HEK293T (cell line): ENCODE data around the gene CYP21A2.

ENCODE experiments used
- BHLHE40 ChIP-seq: fragments of 450-650 bp; IDR thresholded peaks from 2 replicates; pipeline ENCODE4 v1.6.1; 2016; ENCODE audit warnings: mild to moderate bottlenecking, moderate library complexity, borderline replicate concordance
- ELF4 ChIP-seq: fragments of 450-650 bp; IDR thresholded peaks from 2 replicates; pipeline ENCODE4 v1.6.1; 2017; ENCODE audit warnings: antibody characterized with exemption
- FOXK2 ChIP-seq: fragments of 450-650 bp; IDR thresholded peaks from 2 replicates; pipeline ENCODE4 v1.6.1; 2016; ENCODE audit warnings: mild to moderate bottlenecking
- FOXM1 ChIP-seq: fragments of 450-650 bp; IDR thresholded peaks from 2 replicates; pipeline ENCODE4 v1.6.1; 2017; ENCODE audit warnings: mild to moderate bottlenecking, borderline replicate concordance
- LEF1 ChIP-seq: fragments of 450-650 bp; IDR thresholded peaks from 2 replicates; pipeline ENCODE4 v1.6.1; 2017; ENCODE audit warnings: mild to moderate bottlenecking, borderline replicate concordance
- NFRKB ChIP-seq: fragments of 450-650 bp; IDR thresholded peaks from 2 replicates; pipeline ENCODE4 v1.6.1; 2016; ENCODE audit warnings: mild to moderate bottlenecking, moderate library complexity
- SP1 ChIP-seq: fragments of 450-650 bp; IDR thresholded peaks from 2 replicates; pipeline ENCODE4 v1.6.1; 2017
- SUZ12 ChIP-seq: fragments of 450-650 bp; IDR thresholded peaks from 2 replicates; pipeline ENCODE4 v1.6.1; 2016; ENCODE audit warnings: mild to moderate bottlenecking
- TARDBP ChIP-seq: fragments of 450-650 bp; IDR thresholded peaks from 2 replicates; pipeline ENCODE4 v1.6.1; 2016
- TF ChIP-seq, protein P1 (sequence below): fragments of 450-650 bp; IDR thresholded peaks from 2 replicates; pipeline ENCODE4 v1.6.1; 2016

DNA sequence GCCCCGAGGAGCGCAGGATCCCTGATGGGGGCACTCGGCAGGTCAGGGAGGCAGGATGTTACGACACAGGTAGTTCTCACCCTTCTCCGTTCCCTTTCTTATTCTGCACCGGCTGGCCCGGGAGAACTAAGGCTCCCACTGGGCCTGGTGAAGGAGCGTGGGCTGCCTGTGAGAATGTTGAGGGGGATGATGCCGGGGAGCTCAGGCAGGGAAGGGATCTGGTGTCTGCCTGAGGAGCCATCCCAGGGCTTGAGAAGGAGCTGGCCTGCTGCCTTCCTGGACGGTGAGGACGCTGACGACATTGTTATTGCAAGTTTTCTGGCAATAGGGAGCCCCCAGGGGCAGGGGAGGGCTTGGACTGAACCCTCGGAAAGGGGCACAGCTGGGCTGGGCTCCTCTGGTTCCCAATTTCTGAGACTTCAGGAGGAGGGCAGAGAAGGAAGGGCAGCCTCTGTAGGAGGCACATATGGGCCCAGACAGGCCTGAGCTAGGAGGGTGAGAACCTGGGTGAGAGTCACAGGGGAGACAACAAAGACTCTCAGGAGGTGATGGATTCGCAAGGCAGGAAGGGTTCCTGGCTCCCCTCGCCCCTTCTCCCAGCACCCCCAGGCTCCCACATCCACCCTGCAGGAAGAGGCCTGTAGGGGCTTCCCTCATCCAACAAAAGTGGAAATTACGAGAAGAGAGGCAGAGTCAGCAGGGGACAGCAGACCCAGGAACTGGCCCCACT lies 32.8 kb downstream of the CYP21A2 start:
- TF ChIP-seq FOXM1 (no peak), SUZ12 (no peak), SP1 (no peak), BHLHE40 (no peak), TARDBP (no peak), FOXK2 (no peak), ELF4 (no peak), LEF1 (no peak), NFRKB (no peak)
- TF ChIP-seq, protein P1, sequence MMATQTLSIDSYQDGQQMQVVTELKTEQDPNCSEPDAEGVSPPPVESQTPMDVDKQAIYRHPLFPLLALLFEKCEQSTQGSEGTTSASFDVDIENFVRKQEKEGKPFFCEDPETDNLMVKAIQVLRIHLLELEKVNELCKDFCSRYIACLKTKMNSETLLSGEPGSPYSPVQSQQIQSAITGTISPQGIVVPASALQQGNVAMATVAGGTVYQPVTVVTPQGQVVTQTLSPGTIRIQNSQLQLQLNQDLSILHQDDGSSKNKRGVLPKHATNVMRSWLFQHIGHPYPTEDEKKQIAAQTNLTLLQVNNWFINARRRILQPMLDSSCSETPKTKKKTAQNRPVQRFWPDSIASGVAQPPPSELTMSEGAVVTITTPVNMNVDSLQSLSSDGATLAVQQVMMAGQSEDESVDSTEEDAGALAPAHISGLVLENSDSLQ: no peak
